H1 (cell line): Measurements from ENCODE around the gene PCP4L1. TPM values are rescaled to one million over a fixed set of nuclear protein-coding genes. Genes with fewer than 3 reads are reported as not detected.
A peak's percentile ranks its signal among the peaks of the same experiment; 100 is the strongest.

Experiments used
- EP300 ChIP-seq, 2 experiments: IDR thresholded peaks; 1 replicate in 1 of 2; 2 replicates in 1 of 2; pipeline ENCODE4 v1.6.1; 2011 to 2012; ENCODE audit warnings: low read depth in 2 of 2, low read length in 2 of 2, mild to moderate bottlenecking in 2 of 2, borderline replicate concordance in 1 of 2, inconsistent platforms in 1 of 2, moderate library complexity in 1 of 2
- FOSL1 ChIP-seq: IDR thresholded peaks from 2 replicates; pipeline ENCODE4 v1.6.1; 2011; ENCODE audit warnings: mild to moderate bottlenecking, low read depth, low read length, moderate library complexity; ENCODE audit not compliant: insufficient read depth
- HDAC2 ChIP-seq, 2 experiments: fragments of 300-600 bp in 1 of 2; sonication (generic) in 1 of 2; IDR thresholded peaks; 2 replicates each; pipeline ENCODE4 v1.6.1; 2011 to 2012; ENCODE audit warnings: low read depth in 2 of 2, low read length in 2 of 2, mild to moderate bottlenecking in 2 of 2, moderate library complexity in 2 of 2, borderline replicate concordance in 1 of 2, inconsistent platforms in 1 of 2
- NRF1 ChIP-seq: IDR thresholded peaks from 2 replicates; pipeline ENCODE4 v1.6.1; 2011; ENCODE audit warnings: mild to moderate bottlenecking, low read depth, low read length, improper control_type of control experiment
- SIN3A ChIP-seq, 2 experiments: IDR thresholded peaks in 1 of 2; conservative IDR thresholded peaks in 1 of 2; 2 replicates each; pipeline ENCODE4 v1.6.1; 2011 to 2012; ENCODE audit warnings: low read length in 2 of 2, improper control_type of control experiment in 1 of 2, low read depth in 1 of 2, mild to moderate bottlenecking in 1 of 2
- SP4 ChIP-seq: IDR thresholded peaks from 2 replicates; pipeline ENCODE4 v1.6.1; 2012; ENCODE audit warnings: low read length, inconsistent platforms
- polyA plus RNA-seq, 7 experiments: library from polyadenylated mRNA; depleted of rRNA in 3 of 7; stranded (reverse) in 5 of 7; unstranded in 2 of 7; fragments of >200 nt in 5 of 7; fragments of 200-250 nt in 2 of 7; gene quantifications; 1 replicate in 5 of 7; 2 replicates in 1 of 7; 4 replicates in 1 of 7; pipeline versions ENCODE4 v1.2.1 to v1.2.3, GENCODE V29; 2011 to 2013; ENCODE audit warnings: missing spikeins in 2 of 7, mixed read lengths in 2 of 7
- total RNA-seq: library from RNA; stranded (reverse); fragmentation: NEBNext Ultra II Directional; extraction: Animal tissue kit (Norgen Biotek cat#: 25700); gene quantifications from 2 replicates; pipeline ENCODE4 v1.2.1, GENCODE V29; 2021
- TF ChIP-seq, protein P1 (sequence below): fragments of 300-600 bp; sonication (generic); IDR thresholded peaks from 2 replicates; pipeline ENCODE4 v1.7.1; 2012; ENCODE audit warnings: low read length, moderate library complexity, mild to moderate bottlenecking, inconsistent platforms; ENCODE audit not compliant: insufficient replicate concordance
- TF ChIP-seq, protein P2 (sequence below): IDR thresholded peaks from 2 replicates; pipeline ENCODE4 v1.6.1; 2011; ENCODE audit warnings: low read length, improper control_type of control experiment

PCP4L1 gene
- total and polyA plus RNA-seq, 2 of the 8 experiments (the other 6 are each of a cell fraction or from before 2014, with no cell fraction given): 0.41 to 1.0 TPM

- peak; percentile 35 to 80; a peak in 2 of 4 replicates for TF ChIP-seq SIN3A (conservative IDR thresholded peaks at IDR 0.05 in 1 of 2, IDR thresholded peaks at IDR 0.05 in 1 of 2; ENCODE audit: low read depth in 1 of 2, low read length in 2 of 2)
- TF ChIP-seq HDAC2 (IDR thresholded peaks at IDR 0.05; ENCODE audit: borderline replicate concordance in 1 of 2, low read depth in 2 of 2, low read length in 2 of 2): no peak; a peak in 1 of 4 replicates
- TF ChIP-seq SP4: peak; percentile 57; the same call in 1 of the 2 replicates
- TF ChIP-seq, protein P1, sequence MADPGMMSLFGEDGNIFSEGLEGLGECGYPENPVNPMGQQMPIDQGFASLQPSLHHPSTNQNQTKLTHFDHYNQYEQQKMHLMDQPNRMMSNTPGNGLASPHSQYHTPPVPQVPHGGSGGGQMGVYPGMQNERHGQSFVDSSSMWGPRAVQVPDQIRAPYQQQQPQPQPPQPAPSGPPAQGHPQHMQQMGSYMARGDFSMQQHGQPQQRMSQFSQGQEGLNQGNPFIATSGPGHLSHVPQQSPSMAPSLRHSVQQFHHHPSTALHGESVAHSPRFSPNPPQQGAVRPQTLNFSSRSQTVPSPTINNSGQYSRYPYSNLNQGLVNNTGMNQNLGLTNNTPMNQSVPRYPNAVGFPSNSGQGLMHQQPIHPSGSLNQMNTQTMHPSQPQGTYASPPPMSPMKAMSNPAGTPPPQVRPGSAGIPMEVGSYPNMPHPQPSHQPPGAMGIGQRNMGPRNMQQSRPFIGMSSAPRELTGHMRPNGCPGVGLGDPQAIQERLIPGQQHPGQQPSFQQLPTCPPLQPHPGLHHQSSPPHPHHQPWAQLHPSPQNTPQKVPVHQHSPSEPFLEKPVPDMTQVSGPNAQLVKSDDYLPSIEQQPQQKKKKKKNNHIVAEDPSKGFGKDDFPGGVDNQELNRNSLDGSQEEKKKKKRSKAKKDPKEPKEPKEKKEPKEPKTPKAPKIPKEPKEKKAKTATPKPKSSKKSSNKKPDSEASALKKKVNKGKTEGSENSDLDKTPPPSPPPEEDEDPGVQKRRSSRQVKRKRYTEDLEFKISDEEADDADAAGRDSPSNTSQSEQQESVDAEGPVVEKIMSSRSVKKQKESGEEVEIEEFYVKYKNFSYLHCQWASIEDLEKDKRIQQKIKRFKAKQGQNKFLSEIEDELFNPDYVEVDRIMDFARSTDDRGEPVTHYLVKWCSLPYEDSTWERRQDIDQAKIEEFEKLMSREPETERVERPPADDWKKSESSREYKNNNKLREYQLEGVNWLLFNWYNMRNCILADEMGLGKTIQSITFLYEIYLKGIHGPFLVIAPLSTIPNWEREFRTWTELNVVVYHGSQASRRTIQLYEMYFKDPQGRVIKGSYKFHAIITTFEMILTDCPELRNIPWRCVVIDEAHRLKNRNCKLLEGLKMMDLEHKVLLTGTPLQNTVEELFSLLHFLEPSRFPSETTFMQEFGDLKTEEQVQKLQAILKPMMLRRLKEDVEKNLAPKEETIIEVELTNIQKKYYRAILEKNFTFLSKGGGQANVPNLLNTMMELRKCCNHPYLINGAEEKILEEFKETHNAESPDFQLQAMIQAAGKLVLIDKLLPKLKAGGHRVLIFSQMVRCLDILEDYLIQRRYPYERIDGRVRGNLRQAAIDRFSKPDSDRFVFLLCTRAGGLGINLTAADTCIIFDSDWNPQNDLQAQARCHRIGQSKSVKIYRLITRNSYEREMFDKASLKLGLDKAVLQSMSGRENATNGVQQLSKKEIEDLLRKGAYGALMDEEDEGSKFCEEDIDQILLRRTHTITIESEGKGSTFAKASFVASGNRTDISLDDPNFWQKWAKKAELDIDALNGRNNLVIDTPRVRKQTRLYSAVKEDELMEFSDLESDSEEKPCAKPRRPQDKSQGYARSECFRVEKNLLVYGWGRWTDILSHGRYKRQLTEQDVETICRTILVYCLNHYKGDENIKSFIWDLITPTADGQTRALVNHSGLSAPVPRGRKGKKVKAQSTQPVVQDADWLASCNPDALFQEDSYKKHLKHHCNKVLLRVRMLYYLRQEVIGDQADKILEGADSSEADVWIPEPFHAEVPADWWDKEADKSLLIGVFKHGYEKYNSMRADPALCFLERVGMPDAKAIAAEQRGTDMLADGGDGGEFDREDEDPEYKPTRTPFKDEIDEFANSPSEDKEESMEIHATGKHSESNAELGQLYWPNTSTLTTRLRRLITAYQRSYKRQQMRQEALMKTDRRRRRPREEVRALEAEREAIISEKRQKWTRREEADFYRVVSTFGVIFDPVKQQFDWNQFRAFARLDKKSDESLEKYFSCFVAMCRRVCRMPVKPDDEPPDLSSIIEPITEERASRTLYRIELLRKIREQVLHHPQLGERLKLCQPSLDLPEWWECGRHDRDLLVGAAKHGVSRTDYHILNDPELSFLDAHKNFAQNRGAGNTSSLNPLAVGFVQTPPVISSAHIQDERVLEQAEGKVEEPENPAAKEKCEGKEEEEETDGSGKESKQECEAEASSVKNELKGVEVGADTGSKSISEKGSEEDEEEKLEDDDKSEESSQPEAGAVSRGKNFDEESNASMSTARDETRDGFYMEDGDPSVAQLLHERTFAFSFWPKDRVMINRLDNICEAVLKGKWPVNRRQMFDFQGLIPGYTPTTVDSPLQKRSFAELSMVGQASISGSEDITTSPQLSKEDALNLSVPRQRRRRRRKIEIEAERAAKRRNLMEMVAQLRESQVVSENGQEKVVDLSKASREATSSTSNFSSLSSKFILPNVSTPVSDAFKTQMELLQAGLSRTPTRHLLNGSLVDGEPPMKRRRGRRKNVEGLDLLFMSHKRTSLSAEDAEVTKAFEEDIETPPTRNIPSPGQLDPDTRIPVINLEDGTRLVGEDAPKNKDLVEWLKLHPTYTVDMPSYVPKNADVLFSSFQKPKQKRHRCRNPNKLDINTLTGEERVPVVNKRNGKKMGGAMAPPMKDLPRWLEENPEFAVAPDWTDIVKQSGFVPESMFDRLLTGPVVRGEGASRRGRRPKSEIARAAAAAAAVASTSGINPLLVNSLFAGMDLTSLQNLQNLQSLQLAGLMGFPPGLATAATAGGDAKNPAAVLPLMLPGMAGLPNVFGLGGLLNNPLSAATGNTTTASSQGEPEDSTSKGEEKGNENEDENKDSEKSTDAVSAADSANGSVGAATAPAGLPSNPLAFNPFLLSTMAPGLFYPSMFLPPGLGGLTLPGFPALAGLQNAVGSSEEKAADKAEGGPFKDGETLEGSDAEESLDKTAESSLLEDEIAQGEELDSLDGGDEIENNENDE: no peak
- TF ChIP-seq, protein P2, sequence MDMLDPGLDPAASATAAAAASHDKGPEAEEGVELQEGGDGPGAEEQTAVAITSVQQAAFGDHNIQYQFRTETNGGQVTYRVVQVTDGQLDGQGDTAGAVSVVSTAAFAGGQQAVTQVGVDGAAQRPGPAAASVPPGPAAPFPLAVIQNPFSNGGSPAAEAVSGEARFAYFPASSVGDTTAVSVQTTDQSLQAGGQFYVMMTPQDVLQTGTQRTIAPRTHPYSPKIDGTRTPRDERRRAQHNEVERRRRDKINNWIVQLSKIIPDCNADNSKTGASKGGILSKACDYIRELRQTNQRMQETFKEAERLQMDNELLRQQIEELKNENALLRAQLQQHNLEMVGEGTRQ: no peak
- no peak for TF ChIP-seq FOSL1
- TF ChIP-seq EP300 (IDR thresholded peaks at IDR 0.05; ENCODE audit: borderline replicate concordance in 1 of 2, low read depth in 2 of 2, low read length in 2 of 2): peak in 1 of 2 experiments; percentile 35; a peak in 1 of 3 replicates
- no peak for TF ChIP-seq NRF1
Observed at GRCh38 chr1:161305867-161306519, 47.4 kb downstream of the PCP4L1 start (continued).
